HCT116 (cell line): ENCODE measurements around the gene KIRREL3. TPM values are rescaled to one million over a fixed set of nuclear protein-coding genes. Genes with fewer than 3 reads are reported as not detected.

Experiments
- ATAC-seq: fragments of 200-7000 bp; cut with Tn5 transposase; 2 replicates; pipeline ENCODE4 v1.9.1; 2020; ENCODE audit warnings: mild to moderate bottlenecking, moderate library complexity
- BruUV-seq: library from RNA; stranded (reverse); fragments of 400-500 nt; replicated peaks from 2 replicates; lab custom pipeline; 2021; lab: Mats Ljungman, UMichigan
- CTCF ChIA-PET: fragments of 300-600 bp; sonication (Branson Sonifier 250); formaldehyde crosslinking; loops from one replicate; lab custom pipeline; 2021; ENCODE audit warnings: antibody characterized with exemption; lab: Charles Lee
- POLR2A ChIA-PET: fragments of 300-600, 350-600 bp; sonication (Branson Sonifier 250); formaldehyde crosslinking; loops from one replicate; lab custom pipeline; 2021; ENCODE audit warnings: antibody characterized with exemption; lab: Charles Lee
- RAD21 ChIA-PET, 2 experiments: fragments of 300-600 bp; sonication (Branson Sonifier 250); formaldehyde crosslinking; loops; one replicate each; lab custom pipeline; 2023; ENCODE audit warnings: low total read pairs in 2 of 2; ENCODE audit not compliant: uncharacterized antibody in 2 of 2, unreplicated experiment in 2 of 2, low non-redundant PET in 1 of 2; lab: Charles Lee
- DNase-seq: peaks from one replicate; pipeline ENCODE4 v3.0.0-alpha.2; 2010; ENCODE audit warnings: low read depth, low spot score
- H2AFZ ChIP-seq: fragments of 200-600 bp; shearing (Covaris generic), sonication (generic); 2 replicates; pipeline ENCODE4 v1.6.1; 2017; ENCODE audit warnings: low read depth, mixed run types, mixed read lengths, antibody characterized with exemption, low read length; ENCODE audit not compliant: poor library complexity, severe bottlenecking
- H3K27ac ChIP-seq: 2 replicates; pipeline ENCODE4 v1.5.1; 2012; ENCODE audit warnings: low read depth, low read length
- H3K27me3 ChIP-seq: fragments of 200-600 bp; sonication (generic); 2 replicates; pipeline ENCODE4 v1.6.1; 2016; ENCODE audit warnings: mixed run types, low read length, mixed read lengths; ENCODE audit not compliant: insufficient read depth
- H3K36me3 ChIP-seq, 2 experiments: fragments of 200-500 bp in 1 of 2; fragments of 200-600 bp in 1 of 2; sonication (Bioruptor generic) in 1 of 2; sonication (generic) in 1 of 2; 2 replicates each; pipeline versions ENCODE4 v1.5.1 to v1.6.1; 2014 to 2016; ENCODE audit warnings: low read length in 2 of 2, inconsistent platforms in 1 of 2, mixed read lengths in 1 of 2, mixed run types in 1 of 2; ENCODE audit not compliant: insufficient read depth in 2 of 2, control insufficient read depth in 1 of 2
- H3K4me1 ChIP-seq, 2 experiments: fragments of 200-600 bp in 1 of 2; sonication (generic) in 1 of 2; 2 replicates each; pipeline versions ENCODE4 v1.5.1 to v1.6.1; 2012 to 2017; ENCODE audit warnings: low read length in 2 of 2, inconsistent platforms in 1 of 2, mild to moderate bottlenecking in 1 of 2, mixed read lengths in 1 of 2, mixed run types in 1 of 2, moderate library complexity in 1 of 2; ENCODE audit not compliant: insufficient read depth in 2 of 2, control insufficient read depth in 1 of 2
- H3K4me2 ChIP-seq: fragments of 200-600 bp; sonication (generic); 2 replicates; pipeline ENCODE4 v1.6.1; 2017; ENCODE audit warnings: mixed run types, low read length, mixed read lengths
- H3K4me3 ChIP-seq, 2 experiments: fragments of 200-600 bp in 1 of 2; sonication (generic) in 1 of 2; replicated peaks in 1 of 2; 2 replicates each; pipeline ENCODE4 v1.5.1; 2011 to 2016; ENCODE audit warnings: low read length in 2 of 2, control low read depth in 1 of 2, low read depth in 1 of 2, mild to moderate bottlenecking in 1 of 2, mixed read lengths in 1 of 2, mixed run types in 1 of 2
- H3K79me2 ChIP-seq: fragments of 200-600 bp; sonication (generic); 2 replicates; pipeline ENCODE4 v1.6.1; 2017; ENCODE audit warnings: mild to moderate bottlenecking, mixed run types, low read length, moderate library complexity, mixed read lengths; ENCODE audit not compliant: insufficient read depth
- H3K9ac ChIP-seq: fragments of 200-600 bp; sonication (generic); 2 replicates; pipeline ENCODE4 v1.6.1; 2016; ENCODE audit warnings: low read length, mixed read lengths
- H3K9me2 ChIP-seq: fragments of 200-600 bp; sonication (generic), shearing (Covaris generic); 2 replicates; pipeline ENCODE4 v1.6.1; 2017; ENCODE audit warnings: mixed run types, mild to moderate bottlenecking, moderate library complexity; ENCODE audit not compliant: insufficient read depth
- H3K9me3 ChIP-seq, 2 experiments: fragments of 200-500 bp in 1 of 2; fragments of 200-600 bp in 1 of 2; sonication (Bioruptor generic) in 1 of 2; sonication (generic) in 1 of 2; 2 replicates each; pipeline ENCODE4 v1.6.1; 2014 to 2017; ENCODE audit warnings: low read length in 2 of 2, mixed read lengths in 2 of 2, inconsistent platforms in 1 of 2, low read depth in 1 of 2, mild to moderate bottlenecking in 1 of 2, mixed run types in 1 of 2, moderate library complexity in 1 of 2; ENCODE audit not compliant: control insufficient read depth in 1 of 2, insufficient read depth in 1 of 2
- H4K20me1 ChIP-seq: fragments of 200-600 bp; sonication (generic), shearing (Covaris generic); 2 replicates; pipeline ENCODE4 v1.6.1; 2017; ENCODE audit warnings: mixed run types, mild to moderate bottlenecking, moderate library complexity; ENCODE audit not compliant: insufficient read depth
- ATF3 ChIP-seq: IDR thresholded peaks from 2 replicates; pipeline ENCODE4 v1.6.1; 2012
- CEBPB ChIP-seq: IDR thresholded peaks from 2 replicates; pipeline ENCODE4 v1.6.1; 2012; ENCODE audit warnings: low read depth
- ELF1 ChIP-seq: IDR thresholded peaks from 2 replicates; pipeline ENCODE4 v1.6.1; 2012; ENCODE audit warnings: low read depth, borderline replicate concordance
- EZH2 ChIP-seq: fragments of 200-600 bp; sonication (generic); IDR thresholded peaks from 2 replicates; pipeline ENCODE4 v1.6.1; 2017; ENCODE audit warnings: antibody characterized with exemption, mixed run types
- FOSL1 ChIP-seq: IDR thresholded peaks from 2 replicates; pipeline ENCODE4 v1.6.1; 2012; ENCODE audit warnings: low read depth
- MAX ChIP-seq: IDR thresholded peaks from 2 replicates; pipeline ENCODE4 v1.6.1; 2012
- POLR2AphosphoS5 ChIP-seq: IDR thresholded peaks from 2 replicates; pipeline ENCODE4 v1.6.1; 2011; ENCODE audit warnings: mild to moderate bottlenecking, low read depth, low read length, moderate library complexity
- RAD21 ChIP-seq: IDR thresholded peaks from 2 replicates; pipeline ENCODE4 v1.6.1; 2012; ENCODE audit warnings: low read depth, mild to moderate bottlenecking
- SIN3A ChIP-seq: IDR thresholded peaks from 2 replicates; pipeline ENCODE4 v1.6.1; 2012; ENCODE audit warnings: low read depth
- SP1 ChIP-seq: IDR thresholded peaks from 2 replicates; pipeline ENCODE4 v1.6.1; 2012; ENCODE audit warnings: low read depth
- SRF ChIP-seq: IDR thresholded peaks from 2 replicates; pipeline ENCODE4 v1.6.1; 2012; ENCODE audit warnings: low read depth
- TCF7L2 ChIP-seq: IDR thresholded peaks from 2 replicates; pipeline ENCODE4 v1.7.0; 2011; ENCODE audit warnings: borderline replicate concordance, inconsistent platforms; ENCODE audit not compliant: insufficient read depth, insufficient read length; ENCODE audit errors: extremely low read depth
- YY1 ChIP-seq: IDR thresholded peaks from 2 replicates; pipeline ENCODE4 v1.6.1; 2011; ENCODE audit warnings: low read length, low read depth, moderate library complexity, mild to moderate bottlenecking; ENCODE audit not compliant: insufficient replicate concordance; ENCODE audit errors: extremely low read depth
- ZFX ChIP-seq: fragments of 450-650 bp; IDR thresholded peaks from 2 replicates; pipeline ENCODE4 v1.6.1; 2017
- ZNF274 ChIP-seq: fragments of 200-500 bp; sonication (Bioruptor generic); IDR thresholded peaks from 2 replicates; pipeline ENCODE4 v1.6.1; 2014; ENCODE audit warnings: mild to moderate bottlenecking, low read depth, low read length, inconsistent platforms
- intact Hi-C: fragments of 100-400 bp; cut with micrococcal nuclease; formaldehyde crosslinking; loops from 2 replicates; pipeline ENCODE4 v1.10.0; 2022
- total RNA-seq: library from RNA; stranded (reverse); gene quantifications from one replicate; pipeline ENCODE4 v1.2.1, GENCODE V29; 2021; ENCODE audit not compliant: unreplicated experiment
- TF ChIP-seq, protein P1 (sequence below): IDR thresholded peaks from 2 replicates; pipeline ENCODE4 v1.6.1; 2011; ENCODE audit warnings: mild to moderate bottlenecking, low read length, moderate library complexity; ENCODE audit not compliant: insufficient replicate concordance; ENCODE audit errors: extremely low read depth
- TF ChIP-seq, protein P2 (sequence below): IDR thresholded peaks from 2 replicates; pipeline ENCODE4 v1.6.1; 2012; ENCODE audit warnings: low read depth

Gene KIRREL3
- total RNA-seq, 1 experiment from 2014 or later = not detected

- no peak for TF ChIP-seq EZH2
- TF ChIP-seq CEBPB = no peak
- TF ChIP-seq ELF1 = no peak
- no peak for TF ChIP-seq POLR2AphosphoS5
- no peak for TF ChIP-seq TCF7L2
- no peak for TF ChIP-seq ATF3
- TF ChIP-seq, protein P1, sequence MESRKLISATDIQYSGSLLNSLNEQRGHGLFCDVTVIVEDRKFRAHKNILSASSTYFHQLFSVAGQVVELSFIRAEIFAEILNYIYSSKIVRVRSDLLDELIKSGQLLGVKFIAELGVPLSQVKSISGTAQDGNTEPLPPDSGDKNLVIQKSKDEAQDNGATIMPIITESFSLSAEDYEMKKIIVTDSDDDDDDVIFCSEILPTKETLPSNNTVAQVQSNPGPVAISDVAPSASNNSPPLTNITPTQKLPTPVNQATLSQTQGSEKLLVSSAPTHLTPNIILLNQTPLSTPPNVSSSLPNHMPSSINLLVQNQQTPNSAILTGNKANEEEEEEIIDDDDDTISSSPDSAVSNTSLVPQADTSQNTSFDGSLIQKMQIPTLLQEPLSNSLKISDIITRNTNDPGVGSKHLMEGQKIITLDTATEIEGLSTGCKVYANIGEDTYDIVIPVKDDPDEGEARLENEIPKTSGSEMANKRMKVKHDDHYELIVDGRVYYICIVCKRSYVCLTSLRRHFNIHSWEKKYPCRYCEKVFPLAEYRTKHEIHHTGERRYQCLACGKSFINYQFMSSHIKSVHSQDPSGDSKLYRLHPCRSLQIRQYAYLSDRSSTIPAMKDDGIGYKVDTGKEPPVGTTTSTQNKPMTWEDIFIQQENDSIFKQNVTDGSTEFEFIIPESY = no peak
- TF ChIP-seq FOSL1 = no peak
- TF ChIP-seq ZFX = no peak
- TF ChIP-seq, protein P2, sequence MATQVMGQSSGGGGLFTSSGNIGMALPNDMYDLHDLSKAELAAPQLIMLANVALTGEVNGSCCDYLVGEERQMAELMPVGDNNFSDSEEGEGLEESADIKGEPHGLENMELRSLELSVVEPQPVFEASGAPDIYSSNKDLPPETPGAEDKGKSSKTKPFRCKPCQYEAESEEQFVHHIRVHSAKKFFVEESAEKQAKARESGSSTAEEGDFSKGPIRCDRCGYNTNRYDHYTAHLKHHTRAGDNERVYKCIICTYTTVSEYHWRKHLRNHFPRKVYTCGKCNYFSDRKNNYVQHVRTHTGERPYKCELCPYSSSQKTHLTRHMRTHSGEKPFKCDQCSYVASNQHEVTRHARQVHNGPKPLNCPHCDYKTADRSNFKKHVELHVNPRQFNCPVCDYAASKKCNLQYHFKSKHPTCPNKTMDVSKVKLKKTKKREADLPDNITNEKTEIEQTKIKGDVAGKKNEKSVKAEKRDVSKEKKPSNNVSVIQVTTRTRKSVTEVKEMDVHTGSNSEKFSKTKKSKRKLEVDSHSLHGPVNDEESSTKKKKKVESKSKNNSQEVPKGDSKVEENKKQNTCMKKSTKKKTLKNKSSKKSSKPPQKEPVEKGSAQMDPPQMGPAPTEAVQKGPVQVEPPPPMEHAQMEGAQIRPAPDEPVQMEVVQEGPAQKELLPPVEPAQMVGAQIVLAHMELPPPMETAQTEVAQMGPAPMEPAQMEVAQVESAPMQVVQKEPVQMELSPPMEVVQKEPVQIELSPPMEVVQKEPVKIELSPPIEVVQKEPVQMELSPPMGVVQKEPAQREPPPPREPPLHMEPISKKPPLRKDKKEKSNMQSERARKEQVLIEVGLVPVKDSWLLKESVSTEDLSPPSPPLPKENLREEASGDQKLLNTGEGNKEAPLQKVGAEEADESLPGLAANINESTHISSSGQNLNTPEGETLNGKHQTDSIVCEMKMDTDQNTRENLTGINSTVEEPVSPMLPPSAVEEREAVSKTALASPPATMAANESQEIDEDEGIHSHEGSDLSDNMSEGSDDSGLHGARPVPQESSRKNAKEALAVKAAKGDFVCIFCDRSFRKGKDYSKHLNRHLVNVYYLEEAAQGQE = no peak
- no peak for TF ChIP-seq SRF
- TF ChIP-seq SIN3A = no peak
- no peak for TF ChIP-seq RAD21
- TF ChIP-seq YY1 = no peak
- no peak for TF ChIP-seq MAX
- no peak for TF ChIP-seq ZNF274
- TF ChIP-seq SP1 = no peak
- no TSS peak for BruUV-seq
- Histone ChIP-seq H3K4me1 (no peaks in the 10 kb centered on the region), H3K9me2 (no peaks in the 10 kb centered on the region), H3K4me2 (no peak overlapping the region), H4K20me1 (no peaks in the 10 kb centered on the region), H3K27me3 (no peaks in the 10 kb centered on the region), H3K9ac (no peak overlapping the region), H3K36me3 (no peaks in the 10 kb centered on the region), H3K4me3 (no peak overlapping the region), H3K79me2 (no peaks in the 10 kb centered on the region), H3K9me3 (no peaks in the 10 kb centered on the region), H3K27ac (no peak overlapping the region), H2AFZ (no peak overlapping the region)
- ChIA-PET RAD21 (no interaction called here), POLR2A (no interaction called here), CTCF (no interaction called here)
- intact Hi-C loops = no loop called here
- no peak for DNase-seq
- no peak for ATAC-seq
Observed at GRCh38 chr11:126424471-126425039, 576.0 kb downstream of the KIRREL3 start.
